A673 (cell line): ENCODE data around the gene SUSD1. TPM values are rescaled to one million over a fixed set of nuclear protein-coding genes. Genes with fewer than 3 reads are reported as not detected.

Experiments
- BruUV-seq: library from RNA; stranded (reverse); fragments of 400-500 nt; replicated peaks from 2 replicates; lab custom pipeline; 2021; lab: Mats Ljungman, UMichigan
- CTCF ChIA-PET: fragments of 300-600 bp; sonication (Branson Sonifier 250); formaldehyde crosslinking; loops from one replicate; lab custom pipeline; 2022; ENCODE audit warnings: antibody characterized with exemption; lab: Charles Lee
- POLR2A ChIA-PET: fragments of 300-600 bp; sonication (Branson Sonifier 250); formaldehyde crosslinking; loops from one replicate; lab custom pipeline; 2022; ENCODE audit warnings: antibody characterized with exemption; ENCODE audit not compliant: low non-redundant PET; lab: Charles Lee
- DNase-seq: peaks from one replicate; pipeline ENCODE4 v3.0.0-alpha.2; 2015; ENCODE audit warnings: low spot score
- H3K27ac ChIP-seq: fragments of 200-600 bp; sonication (generic); 2 replicates; pipeline ENCODE4 v1.5.1; 2016; ENCODE audit warnings: mixed run types, low read depth, mild to moderate bottlenecking, mixed read lengths, antibody characterized with exemption, low read length; ENCODE audit not compliant: poor library complexity, severe bottlenecking
- H3K27me3 ChIP-seq: fragments of 200-600 bp; sonication (generic); replicated peaks from 2 replicates; pipeline ENCODE4 v1.6.1; 2017; ENCODE audit warnings: mixed run types, low read depth, mild to moderate bottlenecking, mixed read lengths, antibody characterized with exemption, low read length; ENCODE audit not compliant: insufficient read depth, poor library complexity
- H3K36me3 ChIP-seq: fragments of 200-600 bp; sonication (generic); 2 replicates; pipeline ENCODE4 v1.6.1; 2016; ENCODE audit warnings: mixed run types, mild to moderate bottlenecking, mixed read lengths, antibody characterized with exemption, low read length; ENCODE audit not compliant: insufficient read depth, poor library complexity, severe bottlenecking
- H3K4me1 ChIP-seq: fragments of 200-600 bp; sonication (generic); 2 replicates; pipeline ENCODE4 v1.6.1; 2017; ENCODE audit warnings: mixed run types, mild to moderate bottlenecking, mixed read lengths, antibody characterized with exemption, low read length; ENCODE audit not compliant: insufficient read depth, poor library complexity, severe bottlenecking
- H3K4me3 ChIP-seq: fragments of 200-600 bp; sonication (generic); 2 replicates; pipeline ENCODE4 v1.5.1; 2016; ENCODE audit warnings: low read depth, mixed run types, mild to moderate bottlenecking, mixed read lengths, low read length; ENCODE audit not compliant: poor library complexity, severe bottlenecking
- H3K9me3 ChIP-seq: fragments of 200-600 bp; sonication (generic); 2 replicates; pipeline ENCODE4 v1.6.1; 2016; ENCODE audit warnings: mixed run types, low read depth, mild to moderate bottlenecking, mixed read lengths, antibody characterized with exemption, low read length; ENCODE audit not compliant: poor library complexity, severe bottlenecking
- CTCF ChIP-seq: fragments of 300-800, 200-600 bp; sonication (generic); conservative IDR thresholded peaks from 2 replicates; pipeline ENCODE4 v1.5.1; 2017; ENCODE audit warnings: low read depth, mild to moderate bottlenecking, antibody characterized with exemption, low read length, moderate library complexity, mixed read lengths
- EZH2 ChIP-seq: fragments of 200-600 bp; sonication (generic); IDR thresholded peaks from 2 replicates; pipeline ENCODE4 v1.6.1; 2017; ENCODE audit warnings: borderline replicate concordance, low read depth, mild to moderate bottlenecking, mixed read lengths, antibody characterized with exemption, low read length; ENCODE audit not compliant: poor library complexity, severe bottlenecking
- intact Hi-C: fragments of 100-400 bp; cut with micrococcal nuclease; formaldehyde crosslinking; loops from one replicate; pipeline ENCODE4 v1.10.0; 2022; ENCODE audit not compliant: unreplicated experiment
- total RNA-seq: library from RNA; stranded (reverse); gene quantifications from 2 replicates; pipeline ENCODE4 v1.2.3, GENCODE V29; 2021

The SUSD1 gene
- total RNA-seq, 1 experiment from 2014 or later, result 14.9 TPM

- POLR2A ChIA-PET, result interaction anchor here (0.6 kb wide), 1 partner anchor 1298 kb away, joined by 4 read pairs; no protein-coding TSS in a partner anchor
- intact Hi-C loops, result no loop called here
- no TSS peak for BruUV-seq
- Histone ChIP-seq H3K4me1 (no peaks in the 10 kb centered on the region), H3K27ac (no peak overlapping the region), H3K27me3 (no peaks in the 10 kb centered on the region), H3K36me3 (no peaks in the 10 kb centered on the region), H3K4me3 (no peak overlapping the region), H3K9me3 (no peaks in the 10 kb centered on the region)
- CTCF ChIA-PET, result no interaction called here
- DNase-seq, result no peak
- TF ChIP-seq CTCF (no peak), EZH2 (no peak)
Observed at GRCh38 chr9:111994831-111995458, 180.2 kb downstream of the SUSD1 start.

GRCh38 chr9:111993319-111993718 lies 181.8 kb downstream of the SUSD1 start:
- CTCF ChIA-PET, result no interaction called here
- no peaks in the 10 kb centered on the region for H3K4me1 ChIP-seq
- POLR2A ChIA-PET, result no interaction called here

GRCh38 chr9:111992523-111992922 lies 182.6 kb downstream of the SUSD1 start:
- H3K27me3 ChIP-seq, result no peaks in the 10 kb centered on the region
- H3K4me1 ChIP-seq, result no peaks in the 10 kb centered on the region
- no peak for TF ChIP-seq EZH2
- no peak for TF ChIP-seq CTCF
- no TSS peak for BruUV-seq
- H3K36me3 ChIP-seq, result no peaks in the 10 kb centered on the region
- no peak overlapping the region for H3K4me3 ChIP-seq
- CTCF ChIA-PET, result no interaction called here
- H3K27ac ChIP-seq, result no peak overlapping the region
- intact Hi-C loops, result no loop called here
- H3K9me3 ChIP-seq, result no peaks in the 10 kb centered on the region
- POLR2A ChIA-PET, result no interaction called here
- no peak for DNase-seq

More at GRCh38 chr9:111993319-111993718, 181.8 kb downstream of the SUSD1 start:
- Histone ChIP-seq H3K27me3 (no peaks in the 10 kb centered on the region), H3K9me3 (no peaks in the 10 kb centered on the region), H3K4me3 (no peak overlapping the region), H3K27ac (no peak overlapping the region), H3K36me3 (no peaks in the 10 kb centered on the region)
- BruUV-seq, result no TSS peak
- no peak for TF ChIP-seq EZH2
- no peak for TF ChIP-seq CTCF
- DNase-seq, result no peak
- intact Hi-C loops, result no loop called here
